ENCODE data around the gene UGDH. TPM values are rescaled to one million over a fixed set of nuclear protein-coding genes. Genes with fewer than 3 reads are reported as not detected.
"Not testable (repeated sequence)": the region's sequence is repeated elsewhere in the genome, so short reads cannot be mapped to it uniquely, and the experiment has no call there.

The UGDH gene
- total RNA-seq, 1 donor from 2014 or later: 16.6 TPM

DNA sequence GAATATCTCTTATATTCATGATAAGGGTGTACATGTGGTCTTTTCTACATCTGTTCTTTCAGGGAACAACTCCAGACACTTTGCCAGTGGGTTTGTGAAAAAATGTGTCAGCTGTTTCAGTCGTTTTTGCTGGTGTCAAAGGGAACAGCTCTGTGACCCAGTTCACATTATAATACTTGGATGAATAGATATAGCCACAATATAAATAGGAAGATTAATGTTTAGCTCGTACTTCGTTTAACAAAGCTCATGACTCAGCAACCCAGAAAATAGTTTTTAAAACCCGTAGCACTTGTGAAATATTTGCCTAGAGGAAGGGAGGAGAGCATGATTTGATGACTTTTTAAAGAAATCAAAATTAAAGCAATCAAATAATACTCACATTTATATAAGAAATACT lies 60.5 kb downstream of the UGDH start:
- DNase-seq (ENCODE audit: missing footprints) (no peak), ATAC-seq (no peak)
- intact Hi-C loops (cut with DNase I): loop anchor here (5.0 kb wide), 1 partner anchor 846 kb away; no protein-coding TSS in a partner anchor

DNA sequence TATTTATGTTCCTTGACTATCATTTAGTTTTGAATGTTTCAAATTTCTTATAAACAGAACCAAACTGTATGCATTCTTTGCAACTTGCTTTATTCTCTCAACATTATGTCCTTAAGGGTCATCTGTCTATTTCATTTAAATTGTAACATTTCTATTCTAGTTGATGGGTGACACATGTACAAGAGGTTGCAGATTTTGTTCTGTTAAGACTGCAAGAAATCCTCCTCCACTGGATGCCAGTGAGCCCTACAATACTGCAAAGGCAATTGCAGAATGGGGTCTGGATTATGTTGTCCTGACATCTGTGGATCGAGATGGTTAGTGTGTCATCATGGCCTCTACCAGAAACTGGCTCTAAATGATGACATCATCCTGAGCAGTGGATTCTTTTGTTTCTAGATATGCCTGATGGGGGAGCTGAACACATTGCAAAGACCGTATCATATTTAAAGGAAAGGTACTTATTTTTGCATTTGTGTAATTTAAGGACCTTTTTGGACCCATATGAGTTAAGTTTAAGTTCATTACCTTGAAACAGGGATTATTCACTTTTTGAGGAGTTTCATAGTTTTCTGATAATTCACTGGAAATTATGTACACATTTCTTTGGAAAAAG lies 62.2 kb downstream of the UGDH start:
- no peak for ATAC-seq
- intact Hi-C loops (cut with DNase I): loop anchor here (5.0 kb wide), 1 partner anchor 847 kb away; no protein-coding TSS in a partner anchor

DNA sequence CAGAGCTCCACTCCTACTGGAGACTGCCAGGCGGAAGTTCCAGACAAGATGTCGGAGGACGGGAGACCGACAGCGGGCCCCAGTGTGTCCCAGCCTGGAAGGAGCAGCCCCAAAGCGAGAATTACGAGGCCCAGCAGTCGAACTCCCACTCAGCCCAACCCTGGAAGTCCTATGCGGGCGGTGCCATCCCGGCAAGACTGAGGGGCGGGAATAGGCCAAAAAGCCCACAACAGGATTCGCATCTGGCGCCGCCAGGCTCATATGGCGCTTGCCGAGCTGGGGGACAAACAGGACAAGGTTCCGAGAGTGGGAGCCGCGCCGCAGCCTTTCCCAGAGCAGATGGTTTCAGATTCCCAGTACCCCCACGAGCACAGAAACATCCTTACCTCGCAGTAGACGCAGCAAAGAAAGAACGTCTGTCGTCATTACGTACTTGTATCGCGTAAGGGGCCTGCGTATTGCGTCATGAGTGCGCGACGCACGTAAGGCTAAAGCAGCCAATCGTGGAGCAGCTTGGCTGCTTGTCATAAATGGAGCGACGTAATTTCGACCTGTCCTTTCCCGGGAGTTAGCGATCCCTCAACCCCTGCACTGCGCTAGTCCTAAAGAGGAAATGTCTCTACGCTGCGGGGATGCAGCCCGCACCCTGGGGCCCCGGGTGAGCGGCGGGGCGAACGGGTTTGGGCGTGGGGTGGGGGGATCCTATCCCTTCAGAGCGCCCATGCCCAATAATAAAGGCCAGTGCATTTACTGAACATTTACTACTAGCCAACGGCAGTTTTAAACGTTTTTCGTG lies 68.5 kb downstream of the UGDH start, which contains the start of the genes LIAS and RPL9:
Gene LIAS, plus strand, starts transcription at position 552 of the 796 bp plus-strand sequence. Its CDS starts 62 bp downstream, at position 614.
Gene RPL9, minus strand, starts transcription at position 418 of the 796 bp plus-strand sequence. CDS start 483 bp downstream, outside the sequence.
- DNase-seq (ENCODE audit: missing footprints) (peak; percentile 97), ATAC-seq (peak; percentile 97)
- intact Hi-C loops (cut with DNase I): loop anchor here (2.0 to 5.0 kb wide), 4 partner anchors 69 to 599 kb away; partner anchors contain the start of genes N4BP2, PDS5A, SMIM14 and UGDH

More for the DNA sequence above, 62.2 kb downstream of the UGDH start:
- no peak for DNase-seq (ENCODE audit: missing footprints)

DNA sequence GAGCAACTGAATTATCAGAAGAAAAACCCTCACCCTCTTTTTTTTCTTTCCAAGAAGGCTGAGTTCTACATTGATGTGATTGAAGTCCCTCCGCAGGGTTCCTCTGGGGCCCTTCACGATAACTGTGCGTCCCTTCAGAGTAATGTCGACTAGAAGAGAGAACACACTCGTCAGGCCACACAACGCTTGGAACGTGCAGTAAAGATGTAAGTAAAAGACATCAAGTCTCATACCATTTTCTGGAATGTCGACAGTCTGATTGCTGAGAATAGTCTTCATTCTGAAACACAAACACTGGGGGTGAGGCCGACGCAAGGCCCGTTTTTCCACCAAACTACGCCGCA lies 69.1 kb downstream of the UGDH start:
- ATAC-seq; DNase-seq (ENCODE audit: missing footprints): not testable (repeated sequence)
- intact Hi-C loops (cut with DNase I): loop anchor here (2.0 to 5.0 kb wide), 4 partner anchors 69 to 599 kb away; partner anchors contain the start of genes N4BP2, PDS5A, SMIM14 and UGDH

DNA sequence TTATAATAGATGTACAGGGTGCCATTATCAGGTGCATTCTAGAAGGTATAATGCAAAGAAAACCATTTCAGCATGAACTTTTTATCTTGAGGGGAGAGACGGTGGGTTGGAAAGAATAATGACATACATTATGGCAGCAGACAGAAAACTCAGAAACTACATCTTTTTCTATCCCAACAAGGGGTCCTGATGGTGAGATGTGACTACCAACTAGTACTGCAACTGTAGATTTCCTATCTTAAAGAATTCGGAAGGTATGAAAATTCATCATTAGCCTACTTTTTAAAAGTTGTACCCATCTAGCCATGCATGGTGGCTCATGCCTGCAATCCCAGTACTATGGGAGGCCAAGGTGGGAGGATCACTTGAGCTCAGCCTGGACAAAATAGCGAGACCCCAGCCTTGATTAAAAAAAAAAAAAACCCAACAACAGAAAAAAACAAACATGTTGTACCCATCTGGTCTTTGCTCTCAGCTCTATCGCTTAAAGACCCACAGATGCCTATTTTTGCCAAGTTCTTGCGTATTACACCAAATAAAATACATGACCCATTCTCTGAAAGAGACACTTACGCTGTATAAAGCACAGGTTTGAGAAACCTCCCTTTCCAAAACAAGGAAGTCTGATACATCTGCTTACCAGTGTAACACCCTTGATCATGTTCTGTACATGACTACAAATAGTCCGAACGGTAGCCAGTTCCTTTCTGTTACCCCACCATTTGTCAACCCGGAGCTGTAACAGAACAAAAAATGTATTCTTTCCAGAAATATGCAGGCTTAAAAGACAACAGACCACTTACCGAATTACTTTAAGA lies 70.1 kb downstream of the UGDH start:
- DNase-seq (ENCODE audit: missing footprints) (no peak), ATAC-seq (no peak)
- intact Hi-C loops (cut with DNase I): loop anchor here (5.0 kb wide), 2 partner anchors 70 to 600 kb away; partner anchors contain the start of genes N4BP2 and UGDH

DNA sequence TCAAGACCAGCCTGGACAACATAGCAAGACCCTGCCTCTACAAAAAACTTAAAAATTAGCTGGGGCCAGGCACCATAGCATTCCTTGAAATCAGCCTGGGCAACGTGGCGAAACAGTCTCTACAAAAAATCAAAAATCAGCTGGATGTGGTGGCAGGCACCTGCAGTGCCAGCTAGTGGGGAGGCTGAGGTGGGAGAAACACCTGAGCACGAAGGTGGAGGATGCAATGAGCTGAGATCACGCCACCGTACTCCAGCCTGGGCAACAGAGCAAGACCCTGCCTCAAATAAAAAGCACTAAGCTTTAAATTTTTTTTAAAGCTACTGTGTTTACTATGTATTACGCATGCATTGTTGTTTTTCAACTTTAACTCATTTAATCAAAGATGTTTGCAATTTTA lies 71.8 kb downstream of the UGDH start:
- no peak for ATAC-seq
- no peak for DNase-seq (ENCODE audit: missing footprints)
- intact Hi-C loops (cut with DNase I): loop anchor here (5.0 kb wide), 2 partner anchors 72 to 602 kb away; partner anchors contain the start of genes N4BP2 and UGDH

DNA sequence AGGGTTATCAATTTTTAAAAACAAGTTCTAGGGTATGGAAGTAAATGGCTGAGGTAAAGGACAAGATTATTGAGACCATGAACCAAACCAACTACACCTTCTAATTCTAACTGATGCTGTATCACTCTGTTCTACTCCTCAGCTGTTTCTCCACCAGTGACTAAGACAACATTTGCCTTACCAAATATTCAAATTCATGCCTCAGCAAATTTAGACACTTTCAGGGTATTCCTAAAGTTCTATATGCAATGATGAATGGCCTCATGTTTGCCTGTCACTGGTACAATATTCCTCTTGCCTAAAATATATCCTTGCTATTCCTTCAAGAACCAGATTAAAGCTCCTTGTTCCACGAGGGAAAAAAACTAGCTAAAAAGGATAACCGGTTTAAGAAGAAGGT lies 73.5 kb downstream of the UGDH start:
- ATAC-seq (no peak), DNase-seq (ENCODE audit: missing footprints) (no peak)
- intact Hi-C loops (cut with DNase I): no loop called here

DNA sequence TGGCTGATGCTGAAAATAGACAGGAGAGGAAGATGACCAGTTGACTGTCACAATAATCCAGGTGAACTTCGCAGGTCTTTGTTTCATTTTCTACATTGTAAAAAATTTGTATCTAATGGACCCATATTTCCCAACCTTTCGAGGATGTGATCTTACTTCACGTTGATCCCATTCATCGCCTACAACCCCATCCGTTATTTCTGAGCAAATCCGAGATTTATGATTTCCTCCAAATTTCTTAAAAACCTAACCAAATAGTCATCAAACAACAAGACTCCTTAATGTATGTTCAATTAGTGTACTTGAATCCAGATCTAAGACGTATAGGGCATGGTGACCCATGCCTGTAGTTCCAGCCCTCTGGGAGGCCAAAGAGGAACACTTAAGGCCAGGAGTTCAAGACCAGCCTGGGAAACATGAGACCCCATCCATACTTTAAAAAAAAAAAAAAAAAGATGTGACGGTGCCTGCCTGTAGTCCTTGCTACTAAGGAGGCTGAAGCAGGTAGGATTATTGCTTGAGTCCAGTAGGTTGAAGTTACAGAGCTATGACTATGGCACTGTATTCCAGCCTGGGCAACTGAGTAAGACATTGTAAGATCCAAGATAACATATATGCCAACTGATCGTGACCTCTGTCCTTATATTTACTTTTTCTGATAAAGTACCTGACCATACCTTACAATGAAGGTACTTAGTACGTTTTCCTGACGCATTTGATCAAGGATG lies 74.2 kb downstream of the UGDH start:
- intact Hi-C loops (cut with DNase I): no loop called here
- DNase-seq (ENCODE audit: missing footprints): no peak
- no peak for ATAC-seq

DNA sequence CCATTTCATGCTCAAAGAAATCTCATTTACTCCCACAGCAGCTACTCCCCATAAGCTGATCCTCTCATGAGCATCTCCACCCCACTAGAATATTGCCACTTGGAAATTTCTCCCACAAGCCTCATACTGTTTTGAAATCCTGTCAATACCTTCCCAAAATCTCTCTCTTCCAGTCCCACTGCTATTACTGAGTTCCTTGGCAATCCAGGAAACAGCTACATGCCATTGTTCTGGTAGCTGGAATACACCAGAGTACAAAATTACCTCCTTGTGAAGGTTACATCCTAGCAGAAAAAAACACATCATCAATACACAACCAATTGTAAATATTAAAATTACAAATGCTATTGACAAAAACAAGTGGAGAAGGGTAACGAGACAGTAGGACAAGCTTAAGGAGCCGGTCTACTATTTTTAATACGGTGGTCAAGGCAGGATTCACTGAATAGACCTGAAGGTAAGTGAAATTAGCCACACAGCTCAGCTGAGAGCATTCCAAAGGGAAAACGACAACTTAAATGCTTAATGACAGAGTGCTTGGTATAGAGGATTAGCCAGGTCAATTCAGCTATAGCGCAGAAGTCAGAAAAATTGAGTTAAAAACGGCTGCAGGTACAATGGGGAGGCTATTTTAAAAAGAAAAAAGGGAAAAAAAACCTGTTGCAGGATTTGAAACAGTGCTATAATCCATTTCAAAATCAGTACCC lies 74.9 kb downstream of the UGDH start:
- DNase-seq (ENCODE audit: missing footprints): no peak
- ATAC-seq: no peak
- intact Hi-C loops (cut with DNase I): no loop called here

DNA sequence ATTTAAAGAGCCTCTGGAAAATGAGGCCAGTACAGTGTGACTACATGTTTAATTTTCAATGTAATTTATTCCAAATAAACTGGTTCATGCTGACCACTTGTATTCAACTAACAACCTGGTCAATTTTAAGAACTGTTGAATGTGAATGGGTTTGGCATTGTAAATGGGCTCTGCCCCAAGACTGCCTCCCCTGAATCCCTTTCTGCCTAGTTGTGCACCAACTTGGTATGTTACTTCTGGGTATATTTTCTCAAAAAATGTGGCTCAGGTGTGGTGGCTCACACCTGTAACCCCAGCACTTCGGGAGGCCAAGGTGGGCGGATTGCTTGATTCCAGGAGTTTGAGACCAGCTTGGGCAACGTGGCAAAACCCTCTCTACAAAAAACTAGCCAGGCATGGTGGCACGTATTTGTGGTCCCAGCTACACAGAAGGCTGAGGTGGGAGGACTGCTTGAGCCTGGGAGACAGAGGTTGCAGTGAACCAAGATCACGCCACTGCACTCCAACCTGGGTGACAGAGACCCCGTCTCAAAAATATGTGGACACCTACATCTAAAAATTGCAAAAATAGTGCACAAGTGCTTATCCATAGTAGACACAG lies 75.7 kb downstream of the UGDH start:
- DNase-seq (ENCODE audit: missing footprints): no peak
- intact Hi-C loops (cut with DNase I): no loop called here
- ATAC-seq: no peak

DNA sequence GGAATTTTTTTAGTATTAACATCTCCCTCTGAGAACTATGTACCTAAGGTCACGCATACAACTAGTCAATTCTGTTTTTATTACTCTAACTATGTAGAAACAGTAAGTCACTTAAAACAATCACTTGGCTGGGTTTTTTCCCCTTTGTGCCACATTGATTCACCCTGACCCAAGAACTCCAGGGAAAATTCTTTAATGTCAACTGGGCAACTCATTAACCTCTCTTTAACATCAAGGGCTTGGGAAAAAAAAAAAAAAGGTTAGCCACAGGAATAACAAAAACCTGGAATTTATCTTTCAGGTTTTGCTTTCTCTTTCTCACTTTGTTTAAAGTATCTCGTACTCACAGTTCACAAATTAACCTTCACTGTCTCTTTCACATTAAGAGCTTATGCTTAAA lies 76.6 kb downstream of the UGDH start:
- intact Hi-C loops (cut with DNase I): no loop called here
- DNase-seq (ENCODE audit: missing footprints): no peak
- ATAC-seq: no peak

Other genes starting within 250 kb of the UGDH start
- gene RFC1, start 161.1 kb downstream of the UGDH start, total RNA-seq: 23.9 TPM
- 0.30 TPM for gene KLB, start 120.5 kb downstream of the UGDH start, total RNA-seq
- 828 TPM for gene RPL9, start 68.5 kb downstream of the UGDH start, total RNA-seq
- 29.5 TPM for gene LIAS, start 68.4 kb downstream of the UGDH start, total RNA-seq
- 11.0 TPM for gene SMIM14, start 111.4 kb upstream of the UGDH start, total RNA-seq
- 56.6 TPM for gene UBE2K, start 170.7 kb upstream of the UGDH start, total RNA-seq

Data from Right ventricle myocardium inferior (tissue), 1 donor.